Activated CD8-positive, alpha-beta memory T cell treated with anti-CD3 and anti-CD28 coated beads, Interleukin-2, amount 10 ng/mL, durations not matched to agents 7 days and 5 days (primary cell): ENCODE measurements around the gene CCDC70. TPM values are rescaled to one million over a fixed set of nuclear protein-coding genes. Genes with fewer than 3 reads are reported as not detected.

Experiments used
- ATAC-seq: fragments of 150-1000 bp; cut with Tn5 transposase; one replicate; pipeline ENCODE4 v1.10.0; 2021; ENCODE audit warnings: moderate library complexity
- CTCF ChIA-PET: fragments of 350-600 bp; sonication (Branson Sonifier 250); formaldehyde crosslinking; loops from one replicate; lab custom pipeline; 2021; ENCODE audit warnings: antibody characterized with exemption; lab: Charles Lee
- DNase-seq: peaks from one replicate; pipeline ENCODE4 v3.0.0-alpha.2; 2020
- H3K27ac Mint-ChIP-seq: one replicate; pipeline ENCODE4 v1.8.0; 2021; ENCODE audit warnings: mild to moderate bottlenecking, mixed read lengths
- H3K27me3 Mint-ChIP-seq: one replicate; pipeline ENCODE4 v1.8.0; 2021; ENCODE audit warnings: mixed read lengths
- H3K36me3 Mint-ChIP-seq: one replicate; pipeline ENCODE4 v1.8.0; 2021; ENCODE audit warnings: mild to moderate bottlenecking, mixed read lengths
- H3K4me1 Mint-ChIP-seq: one replicate; pipeline ENCODE4 v1.8.0; 2021; ENCODE audit warnings: mixed read lengths
- H3K4me3 Mint-ChIP-seq: one replicate; pipeline ENCODE4 v1.8.0; 2021; ENCODE audit warnings: mild to moderate bottlenecking, moderate library complexity, mixed read lengths
- H3K9me3 Mint-ChIP-seq: one replicate; pipeline ENCODE4 v1.8.0; 2022; ENCODE audit warnings: low read depth, mixed read lengths
- total RNA-seq, 2 experiments: library from RNA; stranded (reverse); gene quantifications; one replicate each; pipeline ENCODE4 v1.2.3, GENCODE V29; 2021

Gene CCDC70
- total RNA-seq, 2 experiments from 2014 or later: not detected

DNA sequence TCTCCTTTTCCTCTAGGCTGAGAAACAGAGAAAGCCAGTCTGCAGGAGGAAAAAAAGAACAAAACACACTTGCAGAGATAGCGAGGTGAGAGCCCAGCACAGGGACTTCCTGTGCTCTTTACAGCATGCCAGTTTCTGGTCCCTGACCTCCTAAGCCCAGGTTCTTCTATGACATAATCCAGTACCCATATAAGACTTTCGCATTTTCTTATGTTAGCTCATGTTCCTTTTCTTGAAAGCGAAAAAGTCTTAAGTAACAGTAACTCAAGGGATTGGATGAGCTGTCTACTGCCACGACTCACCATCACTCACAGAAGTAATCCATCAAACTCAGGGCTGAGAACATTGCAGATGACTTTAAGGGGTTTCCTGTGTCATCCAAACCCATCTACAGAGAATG, 17.4 kb downstream of the CCDC70 start:
- Mint-ChIP-seq H3K4me1 (no peaks in the 10 kb centered on the region), H3K9me3 (peaks cover 4% of the 10 kb centered on the region), H3K27ac (no peak overlapping the region), H3K27me3 (peaks cover 14% of the 10 kb centered on the region), H3K36me3 (peaks cover 2% of the 10 kb centered on the region), H3K4me3 (no peak overlapping the region)
- DNase-seq (no peak), ATAC-seq (no peak)
- CTCF ChIA-PET: no interaction called here

DNA sequence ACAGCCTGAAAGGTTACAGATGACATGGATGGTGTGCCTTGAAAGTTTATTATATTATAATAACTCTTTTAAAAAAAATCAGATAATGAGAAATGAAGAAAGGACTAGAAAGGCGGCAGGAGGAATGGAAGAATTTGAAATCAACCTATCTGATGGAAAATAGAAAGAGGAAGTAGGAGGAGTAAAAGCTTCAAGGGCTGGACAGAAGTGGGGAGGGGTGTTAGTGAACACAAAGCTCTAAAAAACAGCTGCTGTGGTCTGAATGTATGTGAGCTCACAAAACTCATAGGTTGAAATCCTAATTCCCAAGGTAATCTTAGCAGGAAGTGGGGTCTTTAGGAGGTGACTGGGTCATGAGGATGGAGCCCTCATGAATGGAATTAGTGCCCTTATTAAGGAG, 19.5 kb downstream of the CCDC70 start:
- Mint-ChIP-seq H3K27me3 (peaks cover 25% of the 10 kb centered on the region), H3K27ac (no peak overlapping the region), H3K36me3 (peaks cover 2% of the 10 kb centered on the region), H3K9me3 (peaks cover 4% of the 10 kb centered on the region), H3K4me1 (no peaks in the 10 kb centered on the region), H3K4me3 (no peak overlapping the region)
- ATAC-seq (no peak), DNase-seq (no peak)
- CTCF ChIA-PET: no interaction called here

DNA sequence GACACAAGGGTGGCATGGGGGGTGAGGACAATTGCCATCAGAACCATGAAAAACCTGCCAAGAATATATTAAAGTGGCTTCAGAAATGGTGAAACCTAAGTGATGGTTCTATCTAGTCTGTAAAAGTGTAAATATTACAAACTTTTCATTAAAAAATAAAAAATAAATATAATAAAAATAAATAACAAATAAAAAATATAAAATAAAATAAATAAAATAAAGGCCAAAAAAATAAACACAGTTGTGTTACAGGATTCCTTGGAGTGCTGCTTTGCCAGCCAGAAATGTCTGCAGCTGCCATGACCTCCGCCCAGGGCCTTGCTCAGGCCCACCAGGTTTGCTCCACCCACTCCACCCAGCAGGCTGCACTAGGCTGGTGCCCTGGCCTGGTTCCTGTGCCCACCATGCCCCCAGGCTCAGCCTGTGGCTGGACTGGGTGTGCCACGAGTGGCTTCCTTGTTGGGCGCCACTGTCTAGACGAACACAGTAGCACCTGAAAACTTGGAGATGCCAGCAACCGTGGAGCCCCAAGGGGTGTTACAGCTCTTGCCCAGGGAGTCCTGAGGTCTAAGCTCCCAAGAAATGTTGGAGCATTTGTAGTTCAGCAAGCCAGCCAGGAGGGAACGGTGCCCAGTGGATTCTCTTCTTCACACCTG, 20.9 kb downstream of the CCDC70 start:
- Mint-ChIP-seq H3K9me3 (peaks cover 4% of the 10 kb centered on the region), H3K4me1 (no peaks in the 10 kb centered on the region), H3K27ac (no peak overlapping the region), H3K27me3 (peaks cover 21% of the 10 kb centered on the region), H3K36me3 (peaks cover 2% of the 10 kb centered on the region), H3K4me3 (no peak overlapping the region)
- CTCF ChIA-PET: no interaction called here
- DNase-seq (no peak), ATAC-seq (no peak)

DNA sequence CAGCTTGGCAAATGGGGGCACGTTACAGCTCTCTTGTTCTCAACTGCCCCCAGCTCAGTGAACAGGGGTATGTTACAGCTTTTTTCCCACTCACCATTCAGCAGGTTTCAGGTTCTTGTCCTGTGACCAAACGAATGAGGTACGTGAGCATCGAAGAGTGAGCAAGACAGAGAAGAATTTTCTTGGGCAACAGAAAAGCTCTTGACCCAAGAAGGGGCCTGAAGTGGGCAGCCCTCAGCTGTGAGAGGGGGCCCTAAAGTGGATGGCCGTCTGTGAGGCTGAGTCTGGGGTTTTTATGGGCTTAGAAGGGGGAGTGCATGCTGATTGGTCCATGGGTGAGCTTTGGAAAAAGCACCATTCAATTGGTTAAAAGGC, 21.4 kb downstream of the CCDC70 start:
- Mint-ChIP-seq H3K27ac (no peak overlapping the region), H3K4me1 (no peaks in the 10 kb centered on the region), H3K36me3 (peaks cover 2% of the 10 kb centered on the region), H3K4me3 (no peak overlapping the region), H3K27me3 (peaks cover 21% of the 10 kb centered on the region), H3K9me3 (peaks cover 4% of the 10 kb centered on the region)
- CTCF ChIA-PET: no interaction called here
- no peak for DNase-seq
- ATAC-seq: no peak

DNA sequence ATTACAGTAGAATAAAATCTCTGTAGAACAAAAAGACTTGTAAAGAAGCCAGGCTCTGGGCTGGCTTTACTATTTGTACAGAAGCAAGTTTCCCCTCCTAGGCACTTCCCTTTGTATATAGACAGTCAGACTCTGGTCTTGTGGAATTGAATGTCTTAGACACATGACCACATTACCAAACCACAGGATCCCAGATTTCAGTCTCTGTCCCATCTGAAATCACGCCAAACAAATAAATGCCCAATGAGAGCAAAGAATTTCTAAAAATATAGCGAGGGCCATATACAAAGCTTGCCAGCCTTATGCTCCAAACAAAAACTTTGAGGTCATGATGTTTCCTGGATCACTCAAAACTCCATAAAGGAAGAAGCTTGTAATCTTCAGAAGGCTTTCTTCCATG, 23.9 kb downstream of the CCDC70 start:
- CTCF ChIA-PET: no interaction called here
- no peak overlapping the region for H3K27ac Mint-ChIP-seq
- peaks cover 4% of the 10 kb centered on the region for H3K9me3 Mint-ChIP-seq
- ATAC-seq: no peak
- H3K4me3 Mint-ChIP-seq: no peak overlapping the region
- peaks cover 20% of the 10 kb centered on the region for H3K27me3 Mint-ChIP-seq
- no peaks in the 10 kb centered on the region for H3K4me1 Mint-ChIP-seq
- no peaks in the 10 kb centered on the region for H3K36me3 Mint-ChIP-seq
- no peak for DNase-seq

DNA sequence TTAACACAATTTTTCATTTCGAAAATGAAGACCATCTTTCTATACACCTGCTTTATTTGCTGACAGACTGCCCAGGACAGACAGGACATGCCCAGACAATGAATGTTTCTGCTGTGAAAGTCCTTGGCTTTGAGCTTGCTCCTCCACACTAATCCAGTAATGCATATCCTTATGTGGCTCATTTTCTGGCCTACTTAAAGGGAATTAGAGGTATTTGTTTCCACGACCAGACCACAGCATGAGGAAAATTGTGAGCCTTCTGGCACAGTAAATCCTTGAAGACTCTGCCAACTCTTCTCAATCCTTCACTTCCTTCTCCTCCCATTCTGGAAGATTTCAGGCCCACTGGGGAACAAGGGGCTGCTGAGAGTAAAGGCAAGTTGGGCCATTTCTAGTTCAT, 25.7 kb downstream of the CCDC70 start:
- Mint-ChIP-seq H3K4me3 (no peak overlapping the region), H3K36me3 (no peaks in the 10 kb centered on the region), H3K27me3 (peaks cover 34% of the 10 kb centered on the region), H3K9me3 (peaks cover 4% of the 10 kb centered on the region), H3K4me1 (no peaks in the 10 kb centered on the region), H3K27ac (no peak overlapping the region)
- ATAC-seq (no peak), DNase-seq (no peak)
- CTCF ChIA-PET: no interaction called here

DNA sequence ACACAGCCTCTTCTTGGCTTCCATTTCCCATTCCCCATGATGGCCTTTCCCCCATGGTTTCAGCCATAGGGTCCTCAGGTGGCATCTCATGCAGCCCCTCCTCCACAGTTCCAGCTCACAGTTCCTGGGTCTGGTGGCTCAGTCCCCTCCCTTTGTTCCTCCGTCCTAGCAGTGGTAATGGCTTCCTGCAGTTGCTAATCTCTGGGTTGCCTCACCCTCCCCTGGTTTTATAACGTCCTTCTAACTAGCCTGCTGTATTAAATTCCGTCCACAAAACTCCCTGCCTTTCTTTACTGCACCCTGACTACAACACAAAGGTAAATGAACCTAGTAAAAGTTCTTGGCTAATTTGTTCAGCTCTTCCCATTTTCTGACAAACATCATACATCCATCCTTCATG, 30.9 kb downstream of the CCDC70 start:
- H3K27ac Mint-ChIP-seq: no peak overlapping the region
- H3K27me3 Mint-ChIP-seq: peaks cover 29% of the 10 kb centered on the region
- H3K36me3 Mint-ChIP-seq: no peaks in the 10 kb centered on the region
- DNase-seq: no peak
- peaks cover 3% of the 10 kb centered on the region for H3K4me1 Mint-ChIP-seq
- no peaks in the 10 kb centered on the region for H3K9me3 Mint-ChIP-seq
- CTCF ChIA-PET: interaction anchor here (1.2 to 5.5 kb wide), 3 partner anchors 48 to 767 kb away, joined by 3 to 32 read pairs (median 4); partner anchors contain the start of genes NEK5 and TMEM272
- H3K4me3 Mint-ChIP-seq: no peak overlapping the region
- ATAC-seq: no peak

DNA sequence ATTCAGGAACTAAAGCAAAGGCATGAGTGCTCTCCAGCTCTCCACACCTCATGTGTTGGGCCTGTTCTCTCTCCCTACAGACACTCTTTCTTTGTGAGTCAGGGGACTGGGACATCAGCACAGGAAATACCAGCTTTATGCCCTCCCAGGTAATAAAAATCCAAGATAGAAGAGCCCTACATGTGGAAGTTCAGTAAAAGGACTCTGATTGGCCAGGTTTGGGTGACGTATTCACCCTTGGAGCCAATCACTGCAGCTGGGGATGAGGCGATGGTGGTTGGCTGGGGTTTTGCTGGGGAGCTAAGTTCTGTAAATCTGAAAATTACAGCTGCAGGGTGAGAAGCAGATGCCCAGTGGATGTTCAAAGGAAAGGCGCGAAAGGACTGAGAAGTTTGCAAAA, 32.5 kb downstream of the CCDC70 start:
- no peak for DNase-seq
- no peak for ATAC-seq
- peaks cover 29% of the 10 kb centered on the region for H3K27me3 Mint-ChIP-seq
- no peak overlapping the region for H3K27ac Mint-ChIP-seq
- H3K4me1 Mint-ChIP-seq: peaks cover 3% of the 10 kb centered on the region
- no peaks in the 10 kb centered on the region for H3K9me3 Mint-ChIP-seq
- H3K36me3 Mint-ChIP-seq: no peaks in the 10 kb centered on the region
- no peak overlapping the region for H3K4me3 Mint-ChIP-seq
- CTCF ChIA-PET: interaction anchor here (0.9 to 5.5 kb wide), 3 partner anchors 49 to 234 kb away, joined by 3 to 32 read pairs (median 4); partner anchors contain the start of genes NEK5 and TMEM272

DNA sequence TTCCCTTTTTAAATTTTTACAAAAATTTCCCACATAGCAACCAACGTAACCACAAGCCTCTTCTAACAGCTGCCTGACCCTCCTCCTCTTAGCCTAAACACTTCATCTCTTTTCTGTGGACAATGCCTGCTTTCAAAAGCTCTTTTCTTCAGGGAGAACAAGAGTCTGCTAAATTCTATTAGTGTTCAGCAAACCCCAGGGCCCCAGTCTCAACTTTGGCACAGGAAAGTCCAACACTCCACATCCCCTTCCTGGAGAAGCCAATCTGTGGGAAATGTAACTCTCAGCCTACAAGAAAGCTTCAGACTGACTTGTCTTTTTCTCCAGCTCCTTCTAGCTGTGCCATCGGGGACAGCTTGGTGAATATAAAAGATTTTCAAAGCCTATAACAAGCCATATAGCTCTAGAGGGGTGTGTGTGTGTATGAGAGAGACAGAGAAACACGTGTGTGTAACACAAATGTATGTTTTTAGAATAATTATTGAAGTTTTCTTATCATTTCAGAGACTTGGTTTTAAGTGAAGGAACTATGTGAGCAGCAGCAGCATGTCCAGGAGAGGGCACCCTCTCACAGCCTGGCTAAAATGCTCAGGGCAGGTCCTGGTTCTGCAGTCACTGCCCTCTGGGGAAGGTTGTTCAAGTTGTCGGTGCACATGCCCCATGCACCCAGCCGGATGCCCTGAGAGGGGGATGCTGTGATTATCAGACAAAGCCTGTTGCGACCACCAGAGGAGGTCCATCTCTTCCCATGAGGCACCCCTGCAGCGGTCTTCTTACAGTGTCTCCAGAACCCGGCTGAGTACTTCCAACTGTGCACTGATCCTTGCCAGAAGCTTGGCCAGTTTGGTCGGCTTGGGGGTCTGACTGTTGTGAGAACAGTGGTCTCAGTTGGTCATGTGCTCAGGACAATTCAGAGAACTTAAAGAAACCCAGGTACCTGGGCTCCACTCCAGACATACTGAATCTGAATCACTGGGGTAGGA, 34.4 kb downstream of the CCDC70 start:
- H3K4me3 Mint-ChIP-seq: no peak overlapping the region
- H3K4me1 Mint-ChIP-seq: peaks cover 3% of the 10 kb centered on the region
- ATAC-seq: peak; percentile 80
- CTCF ChIA-PET: interaction anchor here (0.6 to 5.5 kb wide), 13 partner anchors 11 to 305 kb away, joined by 3 to 32 read pairs (median 3); partner anchors contain the start of genes ALG11 and NEK5
- DNase-seq: peak; percentile 71
- peaks cover 32% of the 10 kb centered on the region for H3K27me3 Mint-ChIP-seq
- no peaks in the 10 kb centered on the region for H3K9me3 Mint-ChIP-seq
- no peaks in the 10 kb centered on the region for H3K36me3 Mint-ChIP-seq
- no peak overlapping the region for H3K27ac Mint-ChIP-seq

DNA sequence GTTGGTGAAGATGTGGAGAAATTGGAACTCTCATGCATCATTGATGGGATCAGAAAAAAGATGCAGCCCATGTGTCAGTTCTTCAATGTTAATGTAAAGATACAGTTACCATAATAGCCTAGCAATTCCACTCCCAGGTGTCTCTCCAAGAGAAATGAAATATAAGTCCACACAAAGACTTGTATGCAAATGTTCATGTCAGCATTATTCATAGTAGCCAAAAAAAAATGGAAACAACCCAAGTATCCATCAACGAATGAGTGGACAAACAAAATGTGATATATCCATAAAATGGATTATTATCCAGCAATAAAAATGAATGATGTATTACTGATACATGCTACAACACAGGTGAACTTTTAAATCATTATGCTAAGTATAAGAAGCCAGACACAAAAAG, 38.7 kb downstream of the CCDC70 start:
- no peak overlapping the region for H3K27ac Mint-ChIP-seq
- DNase-seq: no peak
- H3K9me3 Mint-ChIP-seq: no peaks in the 10 kb centered on the region
- no peak for ATAC-seq
- peaks cover 14% of the 10 kb centered on the region for H3K4me1 Mint-ChIP-seq
- CTCF ChIA-PET: no interaction called here
- H3K36me3 Mint-ChIP-seq: no peaks in the 10 kb centered on the region
- H3K4me3 Mint-ChIP-seq: no peak overlapping the region
- peaks cover 26% of the 10 kb centered on the region for H3K27me3 Mint-ChIP-seq

DNA sequence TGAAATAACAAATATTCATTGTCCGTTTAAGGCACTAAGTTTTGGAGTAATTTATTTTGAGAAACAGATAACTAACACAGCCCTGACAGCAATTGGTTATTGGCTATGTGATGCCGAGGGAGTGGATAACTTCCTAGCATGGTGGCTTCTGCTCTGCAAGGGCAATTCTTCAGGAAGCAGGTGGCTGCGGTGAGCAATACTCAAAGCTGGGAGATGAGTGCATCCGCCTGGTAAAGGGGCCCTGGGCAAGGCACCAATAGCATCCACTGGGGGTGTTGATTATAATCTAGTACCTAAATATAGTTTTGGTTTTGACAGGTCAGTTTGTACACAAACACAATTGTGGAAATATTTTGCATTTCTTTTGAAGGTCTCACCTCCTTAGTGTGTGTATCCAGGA, 41.0 kb downstream of the CCDC70 start:
- peaks cover 19% of the 10 kb centered on the region for H3K4me1 Mint-ChIP-seq
- CTCF ChIA-PET: interaction anchor here (1.2 kb wide), 1 partner anchor 225 kb away, joined by 3 read pairs; no protein-coding TSS in a partner anchor
- H3K36me3 Mint-ChIP-seq: no peaks in the 10 kb centered on the region
- H3K27me3 Mint-ChIP-seq: peaks cover 22% of the 10 kb centered on the region
- no peak overlapping the region for H3K27ac Mint-ChIP-seq
- DNase-seq (peak; percentile 53), ATAC-seq (peak; percentile 33)
- H3K4me3 Mint-ChIP-seq: no peak overlapping the region
- no peaks in the 10 kb centered on the region for H3K9me3 Mint-ChIP-seq

DNA sequence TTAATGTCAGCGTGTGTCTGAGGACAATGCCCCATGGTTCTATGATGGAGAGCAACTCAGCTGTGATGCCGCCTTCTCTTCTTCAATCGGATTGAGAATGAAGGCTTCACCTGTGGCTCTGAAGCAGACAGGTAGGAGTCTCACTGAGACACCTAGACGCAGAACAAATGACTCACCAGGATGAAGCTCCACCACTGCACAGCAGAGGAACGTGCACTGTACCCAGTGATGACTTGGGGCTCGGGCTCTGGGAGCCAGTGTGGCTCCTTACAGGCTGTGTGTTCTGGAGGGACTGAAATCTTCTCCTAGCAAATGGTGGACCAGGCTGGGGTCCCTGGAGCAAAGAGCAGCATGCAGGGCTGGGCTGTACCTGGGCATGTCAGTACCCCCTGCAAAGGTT, 44.0 kb downstream of the CCDC70 start:
- Mint-ChIP-seq H3K36me3 (no peaks in the 10 kb centered on the region), H3K27ac (no peak overlapping the region), H3K4me3 (no peak overlapping the region), H3K4me1 (peaks cover 35% of the 10 kb centered on the region), H3K9me3 (no peaks in the 10 kb centered on the region), H3K27me3 (peaks cover 15% of the 10 kb centered on the region)
- DNase-seq (no peak), ATAC-seq (no peak)
- CTCF ChIA-PET: no interaction called here

DNA sequence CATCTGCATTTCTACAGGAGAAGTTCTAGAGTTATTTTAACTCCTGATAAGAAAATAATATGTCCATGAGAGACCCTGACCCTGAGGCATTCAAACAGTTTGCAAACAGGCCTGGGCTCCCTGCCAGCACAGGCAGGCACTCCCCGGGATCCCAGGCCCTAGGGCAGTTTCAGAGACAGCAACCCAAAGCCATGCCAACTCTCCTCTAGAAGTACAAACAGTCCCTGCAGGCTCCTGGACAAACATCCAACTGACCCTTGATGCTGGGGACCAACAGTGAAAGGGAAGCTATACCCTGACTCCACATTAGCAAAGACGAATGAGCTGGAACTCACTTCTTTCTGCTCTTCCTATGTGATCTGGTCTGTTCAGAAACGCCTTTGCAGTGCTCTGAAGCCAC, 44.8 kb downstream of the CCDC70 start:
- no peaks in the 10 kb centered on the region for H3K36me3 Mint-ChIP-seq
- peaks cover 40% of the 10 kb centered on the region for H3K4me1 Mint-ChIP-seq
- no peak overlapping the region for H3K27ac Mint-ChIP-seq
- CTCF ChIA-PET: interaction anchor here (0.9 kb wide), 1 partner anchor 15 kb away, joined by 3 read pairs; no protein-coding TSS in a partner anchor
- no peak overlapping the region for H3K4me3 Mint-ChIP-seq
- no peak for DNase-seq
- no peaks in the 10 kb centered on the region for H3K9me3 Mint-ChIP-seq
- no peak for ATAC-seq
- peaks cover 11% of the 10 kb centered on the region for H3K27me3 Mint-ChIP-seq
